SU-DHL-6 (cell line): ENCODE results near the gene MIX23.

Experiments used
- H2AFZ ChIP-seq: fragments of 200-600 bp; sonication (generic); 2 replicates; pipeline ENCODE4 v1.6.1; 2014; ENCODE audit warnings: low read depth, mild to moderate bottlenecking, moderate library complexity, mixed read lengths, antibody characterized with exemption, low read length; ENCODE audit not compliant: severe bottlenecking
- H3F3A ChIP-seq: fragments of 200-600 bp; shearing (Covaris generic); 2 replicates; pipeline ENCODE4 v1.6.0; 2016; ENCODE audit warnings: antibody characterized with exemption, mild to moderate bottlenecking; ENCODE audit not compliant: insufficient read depth
- H3K27ac ChIP-seq: fragments of 200-600 bp; sonication (generic); 2 replicates; pipeline ENCODE4 v1.5.1; 2016; ENCODE audit warnings: low read depth, mild to moderate bottlenecking, low read length, moderate library complexity, mixed read lengths
- H3K27me3 ChIP-seq: fragments of 200-600 bp; sonication (generic), shearing (Covaris generic); 2 replicates; pipeline ENCODE4 v1.6.0; 2014; ENCODE audit warnings: mild to moderate bottlenecking, low read length
- H3K36me3 ChIP-seq: fragments of 200-600 bp; sonication (generic); 2 replicates; pipeline ENCODE4 v1.6.1; 2014; ENCODE audit warnings: mild to moderate bottlenecking, low read length, mixed read lengths
- H3K4me2 ChIP-seq: fragments of 300-600, 200-600 bp; shearing (Covaris generic), sonication (generic); 2 replicates; pipeline ENCODE4 v1.6.0; 2014; ENCODE audit warnings: low read length, low read depth, mild to moderate bottlenecking; ENCODE audit not compliant: poor library complexity, severe bottlenecking
- H3K4me3 ChIP-seq: fragments of 200-600 bp; sonication (generic); 2 replicates; pipeline ENCODE4 v1.5.1; 2014; ENCODE audit warnings: antibody characterized with exemption, low read length, mild to moderate bottlenecking, mixed read lengths; ENCODE audit not compliant: insufficient read depth, poor library complexity, severe bottlenecking
- H3K79me2 ChIP-seq: fragments of 200-600 bp; sonication (generic); 2 replicates; pipeline ENCODE4 v1.6.1; 2014; ENCODE audit warnings: mild to moderate bottlenecking, low read length, moderate library complexity; ENCODE audit not compliant: insufficient read depth
- H3K9ac ChIP-seq: fragments of 200-600 bp; sonication (generic); 2 replicates; pipeline ENCODE4 v1.7.0; 2014; ENCODE audit warnings: mild to moderate bottlenecking, low read length
- H3K9me2 ChIP-seq: fragments of 200-600 bp; sonication (generic); replicated peaks from 2 replicates; pipeline ENCODE4 v1.6.1; 2014; ENCODE audit warnings: low read length; ENCODE audit not compliant: insufficient read depth
- H3K9me3 ChIP-seq: fragments of 200-600 bp; sonication (generic); 2 replicates; pipeline ENCODE4 v1.6.1; 2014; ENCODE audit warnings: low read length, mixed read lengths; ENCODE audit not compliant: insufficient read depth
- H4K20me1 ChIP-seq: fragments of 200-600 bp; sonication (generic); 2 replicates; pipeline ENCODE4 v1.6.1; 2014; ENCODE audit warnings: low read depth, mild to moderate bottlenecking, antibody characterized with exemption, low read length, moderate library complexity, mixed read lengths
- EZH2phosphoT487 ChIP-seq: fragments of 200-600 bp; sonication (generic), shearing (Covaris generic); conservative IDR thresholded peaks from 2 replicates; pipeline ENCODE4 v1.6.1; 2018; ENCODE audit warnings: mild to moderate bottlenecking, antibody characterized with exemption, low read length, moderate library complexity, mixed read lengths
- TF ChIP-seq, protein P1 (sequence below): fragments of 200-600 bp; sonication (generic); IDR thresholded peaks from one replicate; pipeline ENCODE4 v1.5.1; 2017; ENCODE audit warnings: antibody characterized with exemption, mild to moderate bottlenecking, low read length, moderate library complexity; ENCODE audit not compliant: insufficient read depth, poor library complexity, severe bottlenecking

MIX23 gene

DNA sequence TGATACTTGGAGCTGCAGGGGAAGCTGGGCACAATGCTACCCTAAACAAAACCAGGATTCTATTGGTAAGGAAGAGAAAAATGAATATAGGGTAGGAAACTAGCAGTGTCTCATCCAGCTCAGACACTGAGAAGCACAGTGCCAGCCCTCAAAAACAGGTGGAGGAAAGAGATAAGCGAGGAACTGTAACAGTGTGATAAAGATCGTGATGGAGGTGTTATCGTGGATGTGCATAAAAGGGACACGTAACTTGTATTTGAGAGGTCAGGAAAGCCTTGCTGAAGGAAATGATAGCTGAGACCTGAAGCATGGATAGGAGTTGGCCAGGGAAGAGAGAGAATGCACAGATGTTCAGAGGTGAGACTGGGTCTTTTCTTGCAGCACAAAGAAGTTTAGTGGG is 27.4 kb downstream of the MIX23 start:
- Histone ChIP-seq H3K27me3 (no peaks in the 10 kb centered on the region), H3K79me2 (no peaks in the 10 kb centered on the region), H3K4me3 (no peak overlapping the region), H3K36me3 (peaks cover 12% of the 10 kb centered on the region; the same call in 1 of the 2 replicates), H4K20me1 (no peaks in the 10 kb centered on the region), H3K9me2 (no peaks in the 10 kb centered on the region), H2AFZ (no peak overlapping the region), H3K9ac (no peak overlapping the region), H3K27ac (no peak overlapping the region), H3K4me2 (no peak overlapping the region), H3K9me3 (no peaks in the 10 kb centered on the region), H3F3A (no peaks in the 10 kb centered on the region)
- TF ChIP-seq, protein P1, sequence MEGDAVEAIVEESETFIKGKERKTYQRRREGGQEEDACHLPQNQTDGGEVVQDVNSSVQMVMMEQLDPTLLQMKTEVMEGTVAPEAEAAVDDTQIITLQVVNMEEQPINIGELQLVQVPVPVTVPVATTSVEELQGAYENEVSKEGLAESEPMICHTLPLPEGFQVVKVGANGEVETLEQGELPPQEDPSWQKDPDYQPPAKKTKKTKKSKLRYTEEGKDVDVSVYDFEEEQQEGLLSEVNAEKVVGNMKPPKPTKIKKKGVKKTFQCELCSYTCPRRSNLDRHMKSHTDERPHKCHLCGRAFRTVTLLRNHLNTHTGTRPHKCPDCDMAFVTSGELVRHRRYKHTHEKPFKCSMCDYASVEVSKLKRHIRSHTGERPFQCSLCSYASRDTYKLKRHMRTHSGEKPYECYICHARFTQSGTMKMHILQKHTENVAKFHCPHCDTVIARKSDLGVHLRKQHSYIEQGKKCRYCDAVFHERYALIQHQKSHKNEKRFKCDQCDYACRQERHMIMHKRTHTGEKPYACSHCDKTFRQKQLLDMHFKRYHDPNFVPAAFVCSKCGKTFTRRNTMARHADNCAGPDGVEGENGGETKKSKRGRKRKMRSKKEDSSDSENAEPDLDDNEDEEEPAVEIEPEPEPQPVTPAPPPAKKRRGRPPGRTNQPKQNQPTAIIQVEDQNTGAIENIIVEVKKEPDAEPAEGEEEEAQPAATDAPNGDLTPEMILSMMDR = no peak
- no peak for TF ChIP-seq EZH2phosphoT487

DNA sequence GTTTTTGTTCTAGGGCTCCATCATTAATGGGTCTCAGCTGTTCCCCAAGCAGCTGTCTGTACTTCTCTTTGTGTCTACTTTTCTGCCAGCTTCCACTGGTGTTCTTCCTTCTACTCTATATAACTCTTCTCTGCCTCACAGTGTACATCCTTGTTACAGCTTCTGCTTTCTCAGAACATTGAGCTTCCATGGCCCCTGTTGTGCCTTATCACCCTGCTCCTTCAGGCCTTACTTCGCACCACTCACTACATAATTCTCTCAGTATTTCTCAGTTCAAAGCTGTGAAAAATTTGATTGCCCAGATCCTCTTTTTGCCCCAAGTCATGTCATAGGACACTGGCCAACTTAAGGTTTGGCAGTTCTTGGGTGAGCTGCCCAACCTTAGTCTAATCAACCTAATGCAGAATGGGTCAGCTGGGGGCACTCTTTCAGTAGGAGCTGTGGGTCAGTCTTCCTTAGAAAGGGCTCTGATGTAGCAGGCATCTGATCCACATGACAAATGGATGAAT is 29.1 kb downstream of the MIX23 start:
- no peak overlapping the region for H3K4me3 ChIP-seq
- TF ChIP-seq, protein P1 = no peak
- TF ChIP-seq EZH2phosphoT487 = no peak
- H3K79me2 ChIP-seq = no peaks in the 10 kb centered on the region
- H3K27me3 ChIP-seq = no peaks in the 10 kb centered on the region
- peaks cover 3% of the 10 kb centered on the region; the same call in 1 of the 2 replicates for H3K36me3 ChIP-seq
- H4K20me1 ChIP-seq = no peaks in the 10 kb centered on the region
- H3K9ac ChIP-seq = no peak overlapping the region
- no peaks in the 10 kb centered on the region for H3K9me2 ChIP-seq
- no peak overlapping the region for H3K4me2 ChIP-seq
- no peak overlapping the region for H3K27ac ChIP-seq
- no peaks in the 10 kb centered on the region for H3F3A ChIP-seq
- no peaks in the 10 kb centered on the region for H3K9me3 ChIP-seq
- H2AFZ ChIP-seq = no peak overlapping the region

DNA sequence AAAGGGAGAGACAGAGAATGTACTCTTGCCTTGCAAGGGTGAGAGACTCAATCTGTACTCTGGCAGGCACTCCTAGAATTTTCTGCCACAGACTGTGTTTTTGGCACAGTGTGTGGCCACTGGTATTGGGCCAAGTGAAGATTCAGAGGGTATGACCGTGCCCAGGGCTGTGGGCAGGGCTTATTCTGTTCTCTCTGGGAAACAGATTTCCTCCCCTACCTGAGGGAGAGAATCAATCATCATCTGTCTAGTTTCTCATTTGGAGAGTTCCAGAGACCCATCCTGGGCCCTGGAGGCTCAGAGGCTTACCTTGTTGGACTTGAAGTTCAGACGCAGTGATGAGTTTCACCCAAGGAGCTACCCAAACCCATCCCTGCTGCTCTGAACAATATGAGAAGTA is 29.8 kb downstream of the MIX23 start:
- no peak overlapping the region for H2AFZ ChIP-seq
- no peak overlapping the region for H3K4me3 ChIP-seq
- no peaks in the 10 kb centered on the region for H4K20me1 ChIP-seq
- no peaks in the 10 kb centered on the region for H3F3A ChIP-seq
- no peak overlapping the region for H3K9ac ChIP-seq
- no peaks in the 10 kb centered on the region for H3K27me3 ChIP-seq
- H3K79me2 ChIP-seq = no peaks in the 10 kb centered on the region
- TF ChIP-seq, protein P1 = no peak
- no peak for TF ChIP-seq EZH2phosphoT487
- no peaks in the 10 kb centered on the region for H3K36me3 ChIP-seq
- H3K9me2 ChIP-seq = no peaks in the 10 kb centered on the region
- no peak overlapping the region for H3K27ac ChIP-seq
- no peaks in the 10 kb centered on the region for H3K9me3 ChIP-seq
- H3K4me2 ChIP-seq = no peak overlapping the region

DNA sequence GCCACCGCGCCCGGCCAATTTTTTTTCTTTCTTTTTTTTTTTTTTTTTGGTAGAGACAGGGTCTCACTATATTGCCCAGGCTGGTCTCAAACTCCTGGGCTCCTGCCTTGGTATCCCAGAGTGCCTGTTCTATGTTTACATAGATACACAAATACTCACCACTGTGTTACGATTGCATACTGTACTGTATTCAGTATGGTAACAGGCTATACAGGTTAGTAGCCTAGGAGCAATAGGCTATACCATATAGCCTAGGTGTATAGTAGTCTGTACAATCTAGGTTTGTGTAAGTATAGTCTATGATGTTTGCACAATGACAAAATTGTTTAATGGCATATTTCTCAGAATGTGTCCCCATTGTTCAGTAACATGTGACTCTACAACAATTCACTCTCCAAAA is 31.4 kb downstream of the MIX23 start:
- H3K4me2 ChIP-seq = no peak overlapping the region

More for the DNA sequence above, 31.4 kb downstream of the MIX23 start:
- no peaks in the 10 kb centered on the region for H3F3A ChIP-seq
- no peaks in the 10 kb centered on the region for H3K79me2 ChIP-seq
- H3K36me3 ChIP-seq = no peaks in the 10 kb centered on the region
- H2AFZ ChIP-seq = no peak overlapping the region
- no peaks in the 10 kb centered on the region for H3K9me3 ChIP-seq
- H3K4me3 ChIP-seq = no peak overlapping the region
- TF ChIP-seq, protein P1 = no peak
- TF ChIP-seq EZH2phosphoT487 = no peak
- no peaks in the 10 kb centered on the region for H3K27me3 ChIP-seq
- H3K27ac ChIP-seq = no peak overlapping the region
- H3K9ac ChIP-seq = no peak overlapping the region
- no peaks in the 10 kb centered on the region for H4K20me1 ChIP-seq
- no peaks in the 10 kb centered on the region for H3K9me2 ChIP-seq
